Measurements from ENCODE around the gene ATP5F1C.

GRCh38 chr10:7750222-7750621 lies 37.8 kb upstream of the ATP5F1C start:
- TF ChIP-seq POLR2A (IDR thresholded peaks at IDR 0.05; ENCODE audit: low read depth, low read length), result no peak
- no peak for TF ChIP-seq POLR2AphosphoS5 (IDR thresholded peaks at IDR 0.05; ENCODE audit: low read depth, low read length)

Measured in GM12892 (cell line).